Common myeloid progenitor, CD34-positive (primary cell): Measurements from ENCODE around the gene ERRFI1.

ENCODE experiments used
- CTCF ChIA-PET: fragments of 350-600 bp; sonication (Branson Sonifier 250); formaldehyde crosslinking; loops from one replicate; lab custom pipeline; 2021; ENCODE audit warnings: antibody characterized with exemption; lab: Charles Lee
- POLR2A ChIA-PET: fragments of 350-600 bp; sonication (Branson Sonifier 250); formaldehyde crosslinking; loops from one replicate; lab custom pipeline; 2021; ENCODE audit warnings: antibody characterized with exemption; lab: Charles Lee
- DNase-seq, 3 donors: peaks; one replicate each; pipeline versions ENCODE4 v3.0.0 to v3.0.0-alpha.2; 2013
- H3K27ac ChIP-seq, 2 experiments: 1 replicate in 1 of 2; 2 replicates in 1 of 2; pipeline ENCODE4 v1.7.0; 2013; ENCODE audit warnings: inconsistent platforms in 2 of 2, low read length in 2 of 2, mild to moderate bottlenecking in 2 of 2, low read depth in 1 of 2, moderate library complexity in 1 of 2; ENCODE audit not compliant: severe bottlenecking in 2 of 2, insufficient read depth in 1 of 2, poor library complexity in 1 of 2
- H3K27me3 ChIP-seq, 5 experiments: replicated peaks in 2 of 5; 1 replicate in 3 of 5; 2 replicates in 2 of 5; pipeline versions ENCODE4 v1.6.1 to v1.7.0; 2013; ENCODE audit warnings: low read length in 4 of 5, mild to moderate bottlenecking in 2 of 5, moderate library complexity in 2 of 5, inconsistent platforms in 1 of 5; ENCODE audit not compliant: insufficient read depth in 5 of 5, control insufficient read depth in 4 of 5
- H3K36me3 ChIP-seq, 4 experiments: 1 replicate in 2 of 4; 2 replicates in 2 of 4; pipeline versions ENCODE4 v1.6.1 to v1.7.0; 2013; ENCODE audit warnings: low read length in 3 of 4, control low read depth in 1 of 4, mild to moderate bottlenecking in 1 of 4; ENCODE audit not compliant: control insufficient read depth in 4 of 4, insufficient read depth in 4 of 4
- H3K4me1 ChIP-seq, 4 experiments: 1 replicate in 3 of 4; 2 replicates in 1 of 4; pipeline versions ENCODE4 v1.6.1 to v1.7.1; 2013; ENCODE audit warnings: low read length in 3 of 4, mild to moderate bottlenecking in 3 of 4, control low read depth in 1 of 4, inconsistent platforms in 1 of 4, moderate library complexity in 1 of 4; ENCODE audit not compliant: control insufficient read depth in 4 of 4, insufficient read depth in 4 of 4; ENCODE audit errors: control extremely low read depth in 1 of 4
- H3K4me3 ChIP-seq, 7 experiments: 1 replicate in 4 of 7; 2 replicates in 3 of 7; pipeline versions ENCODE4 v1.5.1 to v1.7.0; 2013; ENCODE audit warnings: mild to moderate bottlenecking in 7 of 7, low read length in 6 of 7, moderate library complexity in 6 of 7, inconsistent platforms in 2 of 7, low read depth in 2 of 7, control low read depth in 1 of 7; ENCODE audit not compliant: insufficient read depth in 4 of 7, control insufficient read depth in 1 of 7; ENCODE audit errors: extremely low read depth in 1 of 7
- H3K9me3 ChIP-seq, 5 experiments: 1 replicate in 4 of 5; 2 replicates in 1 of 5; pipeline versions ENCODE4 v1.6.1 to v1.7.1; 2013; ENCODE audit warnings: low read length in 4 of 5, mild to moderate bottlenecking in 2 of 5, inconsistent platforms in 1 of 5, low read depth in 1 of 5, moderate library complexity in 1 of 5; ENCODE audit not compliant: control insufficient read depth in 4 of 5, insufficient read depth in 2 of 5; ENCODE audit errors: control extremely low read depth in 1 of 5
- WGBS: methylation state at CpG from one replicate; pipeline ENCODE4 v1.1.5; 2013; ENCODE audit not compliant: insufficient coverage; 5-methylcytosine and 5-hydroxymethylcytosine counted together

The ERRFI1 gene

DNA sequence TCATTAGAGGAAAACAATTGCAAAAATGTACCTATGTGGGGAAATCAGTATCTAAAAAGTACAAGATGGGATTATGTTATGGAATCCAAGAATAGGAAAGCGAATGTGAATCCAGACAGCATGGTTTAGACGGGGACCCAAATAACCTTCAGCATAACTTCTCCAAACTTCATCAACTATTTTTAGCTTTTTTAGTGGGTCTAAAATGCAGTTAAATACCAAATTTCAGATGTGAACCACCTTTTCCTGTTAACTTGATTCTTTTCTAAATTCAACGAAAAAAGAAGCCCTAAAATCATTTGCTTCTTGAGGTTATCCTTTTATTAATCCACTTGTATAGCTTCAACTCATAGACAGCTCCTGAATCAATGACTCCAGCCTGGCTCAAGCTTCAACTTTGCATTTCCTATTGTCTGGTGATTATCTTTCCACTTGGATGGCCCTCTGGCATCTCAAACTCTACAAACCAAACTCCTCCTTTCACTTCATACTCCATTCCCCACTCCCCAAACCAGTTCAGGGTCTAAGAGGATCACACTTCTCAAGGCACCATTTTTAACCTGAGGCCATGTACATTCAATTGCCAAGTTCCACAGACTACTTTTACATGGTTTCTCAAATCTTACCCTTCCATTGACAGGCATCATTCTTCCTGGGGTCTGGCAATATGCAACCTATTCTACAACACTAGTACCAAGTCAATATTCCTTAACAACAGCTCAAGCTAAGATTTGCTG, 7.4 kb downstream of the ERRFI1 start:
- ChIA-PET CTCF (interaction anchor here (0.6 to 10.4 kb wide), 10 partner anchors 8 to 1310 kb away, joined by 3 to 108 read pairs (median 4); no protein-coding TSS in a partner anchor), POLR2A (interaction anchor here (0.6 kb wide), 1 partner anchor 298 kb away, joined by 3 read pairs; no protein-coding TSS in a partner anchor)
- DNase-seq: no peak
- peaks cover 11 to 33% (median 17%) of the 10 kb centered on the region in 5 experiments for H3K27me3 ChIP-seq
- H3K27ac ChIP-seq: no peak overlapping the region
- no peaks in the 10 kb centered on the region for H3K4me1 ChIP-seq
- WGBS: 96% methylated on average over 2 of the region's 3 CpGs
- no peaks in the 10 kb centered on the region for H3K36me3 ChIP-seq
- no peak overlapping the region for H3K4me3 ChIP-seq
- no peaks in the 10 kb centered on the region for H3K9me3 ChIP-seq

DNA sequence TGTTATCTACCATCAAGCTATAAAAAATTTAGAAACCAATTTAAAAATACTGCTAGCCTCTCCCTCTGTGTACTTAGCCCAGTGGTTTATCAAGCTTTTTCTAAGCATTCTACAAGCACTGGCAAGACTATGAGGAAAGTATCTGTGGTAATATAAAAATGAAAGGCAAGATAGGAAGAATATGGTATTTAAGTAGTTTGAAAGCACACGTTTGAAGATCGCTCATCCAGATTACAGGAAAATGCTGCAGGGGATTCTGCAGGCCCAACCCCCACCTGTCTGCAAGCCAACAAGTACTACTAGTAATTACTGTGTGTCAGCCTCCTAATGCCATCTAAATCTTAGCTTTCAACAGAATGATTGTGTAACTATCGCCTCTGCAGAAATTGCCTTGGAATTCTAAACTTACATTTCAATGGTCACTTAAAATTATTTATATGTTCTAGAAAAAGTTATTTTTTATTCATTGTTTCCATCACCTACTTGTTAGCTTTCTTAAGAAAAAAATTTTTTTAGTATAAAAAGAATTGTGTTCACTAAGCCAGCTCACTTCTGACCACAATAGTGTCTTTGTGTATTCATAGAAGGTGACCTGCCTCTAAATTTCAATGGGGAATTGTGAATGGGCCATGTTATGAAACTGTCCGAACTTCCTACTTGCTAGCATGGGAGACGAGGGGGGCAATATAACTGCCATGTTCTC, 8.5 kb downstream of the ERRFI1 start:
- no peak for DNase-seq
- Histone ChIP-seq H3K36me3 (no peaks in the 10 kb centered on the region), H3K27me3 (peaks cover 11 to 26% (median 14%) of the 10 kb centered on the region in 5 experiments), H3K4me1 (no peaks in the 10 kb centered on the region), H3K4me3 (no peak overlapping the region), H3K27ac (no peak overlapping the region), H3K9me3 (no peaks in the 10 kb centered on the region)
- 86% methylated on average over 2 of the region's 5 CpGs for WGBS
- CTCF ChIA-PET: interaction anchor here (0.6 to 10.4 kb wide), 13 partner anchors 10 to 351 kb away, joined by 3 to 108 read pairs (median 4); no protein-coding TSS in a partner anchor
- POLR2A ChIA-PET: interaction anchor here (0.6 kb wide), 1 partner anchor 299 kb away, joined by 3 read pairs; no protein-coding TSS in a partner anchor

DNA sequence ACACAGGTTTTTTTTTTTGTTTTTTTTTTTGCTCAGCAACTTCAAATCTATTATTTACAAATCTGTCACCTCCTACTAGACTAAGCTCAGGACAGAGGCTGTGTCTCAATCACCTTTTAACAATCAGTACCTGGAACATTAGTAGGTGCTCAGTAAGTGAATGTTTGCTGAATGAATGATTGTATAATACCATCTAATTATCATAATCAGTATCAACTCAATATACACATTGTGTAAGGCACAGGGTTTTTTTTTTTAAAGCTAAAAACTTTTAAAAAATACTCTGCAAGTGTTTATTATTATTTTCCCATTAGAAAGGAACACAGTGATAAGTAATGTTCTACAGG, 9.2 kb downstream of the ERRFI1 start:
- no peak for DNase-seq
- Histone ChIP-seq H3K9me3 (no peaks in the 10 kb centered on the region), H3K36me3 (no peaks in the 10 kb centered on the region), H3K27ac (no peak overlapping the region), H3K4me3 (no peak overlapping the region), H3K4me1 (no peaks in the 10 kb centered on the region), H3K27me3 (peaks cover 8 to 21% (median 14%) of the 10 kb centered on the region in 5 experiments)
- POLR2A ChIA-PET: no interaction called here
- CTCF ChIA-PET: interaction anchor here (0.9 to 10.4 kb wide), 8 partner anchors 9 to 333 kb away, joined by 3 to 108 read pairs (median 5); no protein-coding TSS in a partner anchor

DNA sequence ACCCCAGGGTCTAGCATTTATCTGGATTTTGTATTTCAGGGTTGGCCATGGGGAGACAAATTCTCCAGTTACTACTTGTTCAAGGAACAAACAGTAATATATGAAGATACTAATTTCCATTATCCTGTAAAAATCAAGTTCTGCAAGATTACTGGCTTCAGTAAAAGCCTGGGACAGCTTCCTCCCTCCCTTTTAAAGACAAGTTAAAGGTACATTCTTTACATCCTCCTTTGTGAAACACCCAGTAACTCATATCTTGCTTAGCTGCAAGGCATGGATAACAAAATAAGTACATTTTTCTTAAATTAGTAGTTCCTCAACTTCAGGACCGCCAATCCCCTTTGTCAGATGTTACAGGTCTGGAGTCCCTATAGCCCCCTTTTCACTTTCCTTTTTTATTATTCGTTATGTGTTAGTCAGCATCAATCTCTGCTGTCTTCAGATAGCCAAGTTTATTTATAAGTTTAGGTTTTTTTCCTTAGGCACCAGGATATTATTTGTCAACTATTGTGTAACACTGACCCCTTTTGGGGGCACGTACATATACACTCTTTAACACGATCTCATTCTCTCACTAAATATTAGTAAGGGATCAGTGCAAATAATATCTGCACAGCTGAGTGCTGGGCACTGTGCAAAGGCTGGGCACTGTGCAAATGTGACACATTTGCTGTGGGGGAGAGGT, 9.8 kb downstream of the ERRFI1 start:
- Histone ChIP-seq H3K27me3 (peaks cover 8 to 18% (median 11%) of the 10 kb centered on the region in 5 experiments), H3K27ac (no peak overlapping the region), H3K36me3 (no peaks in the 10 kb centered on the region), H3K9me3 (no peaks in the 10 kb centered on the region), H3K4me1 (no peaks in the 10 kb centered on the region), H3K4me3 (no peak overlapping the region)
- WGBS: no CpG with 5 or more reads among the region's 4 CpGs
- DNase-seq: peak in 2 of 3 donors; percentile 28 to 47
- ChIA-PET POLR2A (no interaction called here), CTCF (interaction anchor here (0.8 to 10.4 kb wide), 16 partner anchors 8 to 347 kb away, joined by 3 to 108 read pairs (median 4); partner anchors contain the start of gene SLC45A1)

DNA sequence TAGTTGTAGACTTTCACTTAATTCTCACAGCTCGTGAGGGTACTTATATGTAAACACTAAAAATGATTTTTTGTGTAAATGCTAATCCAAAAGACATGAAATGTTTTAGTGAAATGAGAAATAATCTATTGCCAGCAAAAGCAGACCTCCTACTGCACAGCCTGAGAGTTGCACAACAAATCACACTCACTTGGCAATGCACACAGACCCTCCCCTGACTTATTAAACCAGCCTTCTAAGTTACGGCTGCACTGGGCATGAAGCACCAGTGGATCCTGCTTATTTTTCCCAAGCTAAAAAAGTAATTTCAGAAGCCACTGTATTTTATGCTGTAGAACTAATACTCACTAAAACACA, 10.3 kb downstream of the ERRFI1 start:
- no peak for DNase-seq
- 100% methylated on average over 1 of the region's 2 CpGs for WGBS
- no peaks in the 10 kb centered on the region for H3K36me3 ChIP-seq
- no peaks in the 10 kb centered on the region for H3K4me1 ChIP-seq
- H3K27me3 ChIP-seq: peaks cover 8 to 18% (median 11%) of the 10 kb centered on the region in 5 experiments
- H3K27ac ChIP-seq: no peak overlapping the region
- no peak overlapping the region for H3K4me3 ChIP-seq
- H3K9me3 ChIP-seq: no peaks in the 10 kb centered on the region
- ChIA-PET CTCF (interaction anchor here (0.8 to 10.4 kb wide), 20 partner anchors 9 to 352 kb away, joined by 3 to 108 read pairs (median 4); partner anchors contain the start of gene SLC45A1), POLR2A (no interaction called here)

DNA sequence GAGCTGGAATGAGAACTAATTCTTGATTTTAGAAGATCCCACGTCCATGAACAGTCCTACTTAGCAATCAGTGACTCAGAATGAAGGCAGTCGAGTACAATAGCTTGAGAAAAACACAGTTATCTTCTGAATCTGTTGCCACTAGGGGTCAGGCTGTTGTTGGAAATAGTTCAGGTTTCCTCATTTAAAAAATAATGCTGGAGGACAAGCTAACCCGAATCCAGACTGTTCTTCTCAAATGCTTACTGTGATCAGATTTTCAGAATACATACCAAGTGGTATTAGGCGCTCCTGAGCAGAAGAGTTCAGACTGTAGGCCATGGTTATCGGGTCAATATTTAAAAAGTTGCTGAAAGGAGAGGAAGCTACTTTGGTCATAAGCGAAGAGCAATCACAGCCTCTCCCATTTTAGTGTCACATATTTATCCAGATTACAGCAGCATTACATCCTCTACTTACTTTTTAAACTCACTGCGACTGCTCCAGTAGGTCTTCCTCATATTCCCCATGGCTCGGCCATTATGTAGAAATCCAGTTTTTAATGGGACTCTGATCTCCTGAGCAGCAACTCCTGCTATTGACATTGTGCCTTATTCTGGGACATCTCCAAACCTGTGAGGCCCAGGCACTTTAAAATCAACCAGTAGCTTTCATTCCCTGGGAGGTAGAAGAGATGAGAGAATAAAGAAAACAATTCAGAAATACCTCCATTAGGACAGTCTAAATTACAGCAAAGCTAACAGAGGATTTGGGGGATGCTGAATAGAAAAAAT, 10.9 kb downstream of the ERRFI1 start:
- 30% methylated on average over 6 of the region's 8 CpGs for whole genome bisulfite sequencing
- Histone ChIP-seq H3K27me3 (peaks cover 8 to 18% (median 11%) of the 10 kb centered on the region in 5 experiments), H3K36me3 (no peaks in the 10 kb centered on the region), H3K4me1 (no peaks in the 10 kb centered on the region), H3K9me3 (no peaks in the 10 kb centered on the region), H3K4me3 (no peak overlapping the region), H3K27ac (no peak overlapping the region)
- CTCF ChIA-PET: interaction anchor here (0.7 to 10.4 kb wide), 23 partner anchors 9 to 382 kb away, joined by 3 to 108 read pairs (median 4); partner anchors contain the start of gene SLC45A1
- POLR2A ChIA-PET: no interaction called here
- peak; percentile 65 to 82 (median 77) for DNase-seq
